Stimulated activated CD8-positive, alpha-beta memory T cell treated with anti-CD3 and anti-CD28 coated beads, Interleukin-15, amount 100 ng/mL, for 1 hour (primary cell): ENCODE data around the gene HOTAIR.

Experiments
- DNase-seq: peaks from one replicate; pipeline ENCODE4 v3.0.0-alpha.2; 2020; ENCODE audit warnings: low read depth

HOTAIR gene

GRCh38 chr12:53976172-53976822 lies 1.5 kb upstream of the HOTAIR start:
- DNase-seq: no peak

- DNase-seq: no peak
These were observed 862 bp upstream of the HOTAIR start for GRCh38 chr12:53975479-53976152.

GRCh38 chr12:53975064-53975471 lies 314 bp upstream of the HOTAIR start:
- DNase-seq: no peak

GRCh38 chr12:53973236-53974042 lies 1.3 kb downstream of the HOTAIR start:
- no peak for DNase-seq

GRCh38 chr12:53972722-53973235 lies 2.0 kb downstream of the HOTAIR start, which contains the start of gene HOXC11:
Gene HOXC11, plus strand, starts transcription at chr12:53973126. Its CDS starts 116 bp downstream, at chr12:53973242.
- no peak for DNase-seq

GRCh38 chr12:53972152-53972702 lies 2.5 kb downstream of the HOTAIR start:
- DNase-seq: no peak

- no peak for DNase-seq
These were observed 3.1 kb downstream of the HOTAIR start for GRCh38 chr12:53971686-53972085.

GRCh38 chr12:53971129-53971528 lies 3.6 kb downstream of the HOTAIR start:
- DNase-seq: no peak

- DNase-seq: no peak
These were observed 4.3 kb downstream of the HOTAIR start for GRCh38 chr12:53970451-53970850.

- no peak for DNase-seq
These were observed 5.0 kb downstream of the HOTAIR start for GRCh38 chr12:53969588-53970259.

- no peak for DNase-seq
These were observed 6.3 kb downstream of the HOTAIR start for GRCh38 chr12:53968214-53969127.

GRCh38 chr12:53967421-53967925 lies 7.3 kb downstream of the HOTAIR start:
- no peak for DNase-seq

GRCh38 chr12:53966385-53967133 lies 8.2 kb downstream of the HOTAIR start:
- DNase-seq: no peak

- no peak for DNase-seq
These were observed 8.7 kb downstream of the HOTAIR start for GRCh38 chr12:53966085-53966384.

GRCh38 chr12:53965281-53966084 lies 9.3 kb downstream of the HOTAIR start:
- DNase-seq: no peak

- no peak for DNase-seq
These were observed 10.4 kb downstream of the HOTAIR start for GRCh38 chr12:53964315-53964713.

- DNase-seq: no peak
These were observed 11.1 kb downstream of the HOTAIR start for GRCh38 chr12:53963434-53964314.

GRCh38 chr12:53963005-53963404 lies 11.7 kb downstream of the HOTAIR start:
- no peak for DNase-seq
